GM19467 (cell line): ENCODE measurements around the gene ENOX1.

Experiments used
- ATAC-seq: cut with Tn5 transposase; IDR thresholded peaks from one replicate; pipeline ENCODE4 v1.9.1; 2021; ENCODE audit warnings: mild to moderate bottlenecking, moderate library complexity; ENCODE audit not compliant: unreplicated experiment

The ENOX1 gene

GRCh38 chr13:43785650-43786471, 911 bp downstream of the ENOX1 start:
- ATAC-seq = no peak

- no peak for ATAC-seq
These were observed 1.5 kb downstream of the ENOX1 start for GRCh38 chr13:43785261-43785649.

- ATAC-seq = no peak
These were observed 2.3 kb downstream of the ENOX1 start for GRCh38 chr13:43784496-43784895.

- no peak for ATAC-seq
These were observed 3.0 kb downstream of the ENOX1 start for GRCh38 chr13:43783820-43784219.

- ATAC-seq = no peak
These were observed 4.1 kb downstream of the ENOX1 start for GRCh38 chr13:43782686-43783085.

- no peak for ATAC-seq
These were observed 6.1 kb downstream of the ENOX1 start for GRCh38 chr13:43780666-43781065.

- ATAC-seq = no peak
These were observed 10.2 kb downstream of the ENOX1 start for GRCh38 chr13:43776501-43777079.

GRCh38 chr13:43776006-43776405, 10.8 kb downstream of the ENOX1 start:
- no peak for ATAC-seq

GRCh38 chr13:43773602-43774001, 13.2 kb downstream of the ENOX1 start:
- no peak for ATAC-seq

GRCh38 chr13:43770871-43771270, 15.9 kb downstream of the ENOX1 start:
- ATAC-seq = no peak

GRCh38 chr13:43769529-43769928, 17.2 kb downstream of the ENOX1 start:
- no peak for ATAC-seq

- no peak for ATAC-seq
These were observed 19.3 kb downstream of the ENOX1 start for GRCh38 chr13:43767341-43767931.

- no peak for ATAC-seq
These were observed 20.0 kb downstream of the ENOX1 start for GRCh38 chr13:43766725-43767124.

- ATAC-seq = no peak
These were observed 22.4 kb downstream of the ENOX1 start for GRCh38 chr13:43764349-43764748.

GRCh38 chr13:43763143-43763759, 23.5 kb downstream of the ENOX1 start:
- ATAC-seq = no peak

- no peak for ATAC-seq
These were observed 25.0 kb downstream of the ENOX1 start for GRCh38 chr13:43761616-43762315.

- no peak for ATAC-seq
These were observed 26.5 kb downstream of the ENOX1 start for GRCh38 chr13:43760257-43760656.

GRCh38 chr13:43758834-43759233, 27.9 kb downstream of the ENOX1 start:
- ATAC-seq = peak; percentile 74

- ATAC-seq = no peak
These were observed 29.5 kb downstream of the ENOX1 start for GRCh38 chr13:43757266-43757665.

GRCh38 chr13:43755844-43756243, 30.9 kb downstream of the ENOX1 start:
- ATAC-seq = no peak

GRCh38 chr13:43751624-43752023, 35.1 kb downstream of the ENOX1 start:
- ATAC-seq = no peak
